Thyroid gland (tissue), 4 donors: ENCODE data around the gene LTA4H. TPM values are rescaled to one million over a fixed set of nuclear protein-coding genes. Genes with fewer than 3 reads are reported as not detected.
"Not testable (repeated sequence)": the region's sequence is repeated elsewhere in the genome, so short reads cannot be mapped to it uniquely, and the experiment has no call there.

Experiments used
- DNase-seq, 2 donors: peaks; one replicate each; pipeline ENCODE4 v3.0.0-alpha.2; 2019
- H3K27ac ChIP-seq, 3 donors: fragments of 200-600 bp; sonication (generic); 1 replicate in 2 of 3; 2 replicates in 1 of 3; pipeline ENCODE4 v1.5.1; 2016 to 2019; ENCODE audit warnings: mild to moderate bottlenecking in 1 of 3, moderate library complexity in 1 of 3
- H3K27me3 ChIP-seq: fragments of 200-600 bp; sonication (generic); one replicate; pipeline ENCODE4 v1.5.1; 2019
- H3K36me3 ChIP-seq, 2 donors: fragments of 200-600 bp; sonication (generic); one replicate each; pipeline ENCODE4 v1.5.1; 2016 to 2019
- H3K4me1 ChIP-seq, 2 donors: fragments of 200-600 bp; sonication (generic); one replicate each; pipeline ENCODE4 v1.5.1; 2017 to 2019
- H3K4me3 ChIP-seq, 3 donors: fragments of 200-600 bp; sonication (generic); replicated peaks in 1 of 3; 1 replicate in 2 of 3; 2 replicates in 1 of 3; pipeline ENCODE4 v1.5.1; 2016; ENCODE audit warnings: mild to moderate bottlenecking in 1 of 3
- H3K9me3 ChIP-seq: fragments of 200-600 bp; sonication (generic); one replicate; pipeline ENCODE4 v1.5.1; 2017
- POLR2A ChIP-seq, 2 donors: fragments of 450-650 bp; IDR thresholded peaks; one replicate each; pipeline ENCODE4 v1.6.1; 2017; ENCODE audit warnings: antibody characterized with exemption in 2 of 2, mild to moderate bottlenecking in 2 of 2, moderate library complexity in 1 of 2
- WGBS, 2 donors: methylation state at CpG; one replicate each; pipeline ENCODE4 v1.1.5; 2017; 5-methylcytosine and 5-hydroxymethylcytosine counted together
- intact Hi-C: fragments of 100-400 bp; cut with DNase I; formaldehyde crosslinking; loops from one replicate; pipeline ENCODE4 v1.15.1; 2023
- total RNA-seq, 4 donors: library from RNA; depleted of rRNA; stranded (reverse); fragments of >200 nt; gene quantifications; one replicate each; pipeline ENCODE4 v1.2.3, GENCODE V29; 2016
- TF ChIP-seq, protein P1 (sequence below), 6 experiments: fragments of 200-600 bp in 3 of 6; fragments of 450-650 bp in 3 of 6; sonication (generic) in 3 of 6; IDR thresholded peaks; one replicate each; pipeline ENCODE4 v1.5.1; 2016 to 2019; ENCODE audit warnings: antibody characterized with exemption in 6 of 6, mild to moderate bottlenecking in 2 of 6, inconsistent platforms in 1 of 6, moderate library complexity in 1 of 6

LTA4H gene
- total RNA-seq, 4 donors from 2014 or later = 70.1 to 102 (median 75.0) TPM

DNA sequence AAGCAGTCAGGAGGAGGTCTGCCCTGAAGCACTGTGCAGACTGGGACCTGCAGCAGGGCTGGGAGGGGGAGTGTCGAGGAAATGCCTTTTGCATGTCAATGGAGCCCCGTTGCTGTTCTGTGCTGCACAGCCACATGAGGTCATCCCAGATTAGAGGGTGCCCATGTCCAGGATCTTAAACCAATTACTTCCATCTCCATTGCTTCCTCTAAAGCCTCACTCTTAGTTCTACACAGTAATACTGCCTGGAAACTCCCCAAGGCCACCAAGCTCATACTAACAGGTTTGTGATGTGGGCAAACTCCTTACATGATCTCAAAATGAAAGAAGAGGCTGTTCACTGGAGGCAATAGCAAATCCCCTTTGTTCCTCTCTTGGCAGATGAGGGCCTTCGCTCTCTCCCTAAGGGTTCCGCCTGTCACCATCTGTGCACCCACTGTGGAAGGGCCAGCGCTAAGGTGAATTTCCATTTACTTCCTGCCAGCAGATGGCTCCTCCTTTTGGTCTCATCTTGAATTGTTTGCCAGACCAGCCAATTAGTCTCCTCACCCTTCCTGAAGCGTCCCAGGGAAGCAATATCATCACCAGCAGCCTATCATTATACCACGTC, 35.4 kb upstream of the LTA4H start:
- H3K27ac ChIP-seq = no peak overlapping the region
- no peaks in the 10 kb centered on the region for H3K36me3 ChIP-seq
- TF ChIP-seq, protein P1, sequence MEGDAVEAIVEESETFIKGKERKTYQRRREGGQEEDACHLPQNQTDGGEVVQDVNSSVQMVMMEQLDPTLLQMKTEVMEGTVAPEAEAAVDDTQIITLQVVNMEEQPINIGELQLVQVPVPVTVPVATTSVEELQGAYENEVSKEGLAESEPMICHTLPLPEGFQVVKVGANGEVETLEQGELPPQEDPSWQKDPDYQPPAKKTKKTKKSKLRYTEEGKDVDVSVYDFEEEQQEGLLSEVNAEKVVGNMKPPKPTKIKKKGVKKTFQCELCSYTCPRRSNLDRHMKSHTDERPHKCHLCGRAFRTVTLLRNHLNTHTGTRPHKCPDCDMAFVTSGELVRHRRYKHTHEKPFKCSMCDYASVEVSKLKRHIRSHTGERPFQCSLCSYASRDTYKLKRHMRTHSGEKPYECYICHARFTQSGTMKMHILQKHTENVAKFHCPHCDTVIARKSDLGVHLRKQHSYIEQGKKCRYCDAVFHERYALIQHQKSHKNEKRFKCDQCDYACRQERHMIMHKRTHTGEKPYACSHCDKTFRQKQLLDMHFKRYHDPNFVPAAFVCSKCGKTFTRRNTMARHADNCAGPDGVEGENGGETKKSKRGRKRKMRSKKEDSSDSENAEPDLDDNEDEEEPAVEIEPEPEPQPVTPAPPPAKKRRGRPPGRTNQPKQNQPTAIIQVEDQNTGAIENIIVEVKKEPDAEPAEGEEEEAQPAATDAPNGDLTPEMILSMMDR (IDR thresholded peaks at IDR 0.05) = no peak
- TF ChIP-seq POLR2A (IDR thresholded peaks at IDR 0.05) = no peak
- no peak overlapping the region for H3K4me3 ChIP-seq
- no peak for DNase-seq
- no peaks in the 10 kb centered on the region for H3K4me1 ChIP-seq
- H3K9me3 ChIP-seq = no peaks in the 10 kb centered on the region
- 52 to 64% methylated on average over 7 of the region's 7 CpGs for WGBS, 2 donors
- intact Hi-C loops = no loop called here
- no peaks in the 10 kb centered on the region for H3K27me3 ChIP-seq

DNA sequence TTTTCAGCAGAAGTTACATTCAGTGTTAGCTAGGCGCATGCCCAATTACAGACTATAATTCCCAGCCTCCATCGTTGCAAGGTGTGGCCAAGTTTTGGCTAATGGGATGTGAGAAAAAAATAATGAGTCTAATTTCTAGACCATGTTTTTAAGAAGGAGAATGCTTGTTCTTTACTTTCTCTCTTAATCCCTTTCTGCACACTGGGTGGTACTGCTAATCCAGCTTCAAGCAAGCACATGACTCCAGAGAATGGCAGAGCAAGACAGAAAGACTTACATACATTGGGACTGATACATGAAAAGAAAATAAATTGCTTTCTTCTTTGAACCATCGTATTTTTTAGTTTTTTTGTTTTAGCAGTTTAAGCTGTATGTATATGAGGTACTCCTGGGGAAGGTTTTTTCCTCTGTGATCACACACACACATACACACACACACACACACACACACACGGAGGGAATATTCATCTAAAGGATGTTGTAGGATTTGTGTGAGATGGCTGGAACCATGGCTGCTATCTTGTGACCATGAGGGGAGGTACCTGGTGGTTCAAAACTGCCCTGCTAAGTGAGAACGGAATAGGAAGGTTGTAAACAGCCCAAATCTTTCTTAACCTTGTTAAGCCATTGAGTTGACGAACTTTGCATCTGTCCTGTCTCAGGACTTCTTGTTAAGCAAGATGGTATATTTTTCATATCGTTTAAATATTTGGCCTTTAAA, 34.3 kb upstream of the LTA4H start:
- Histone ChIP-seq H3K27me3 (no peaks in the 10 kb centered on the region), H3K36me3 (no peaks in the 10 kb centered on the region), H3K4me1 (no peaks in the 10 kb centered on the region), H3K4me3 (no peak overlapping the region), H3K9me3 (no peaks in the 10 kb centered on the region), H3K27ac (no peak overlapping the region)
- intact Hi-C loops = loop anchor here (10.0 kb wide), 1 partner anchor 335 kb away; the partner anchor contains the start of gene CDK17
- DNase-seq = no peak
- WGBS, 2 donors = 82 to 86% methylated on average over 7 of the region's 7 CpGs
- TF ChIP-seq POLR2A (IDR thresholded peaks at IDR 0.05) = no peak
- TF ChIP-seq, protein P1 (IDR thresholded peaks at IDR 0.05) = no peak

DNA sequence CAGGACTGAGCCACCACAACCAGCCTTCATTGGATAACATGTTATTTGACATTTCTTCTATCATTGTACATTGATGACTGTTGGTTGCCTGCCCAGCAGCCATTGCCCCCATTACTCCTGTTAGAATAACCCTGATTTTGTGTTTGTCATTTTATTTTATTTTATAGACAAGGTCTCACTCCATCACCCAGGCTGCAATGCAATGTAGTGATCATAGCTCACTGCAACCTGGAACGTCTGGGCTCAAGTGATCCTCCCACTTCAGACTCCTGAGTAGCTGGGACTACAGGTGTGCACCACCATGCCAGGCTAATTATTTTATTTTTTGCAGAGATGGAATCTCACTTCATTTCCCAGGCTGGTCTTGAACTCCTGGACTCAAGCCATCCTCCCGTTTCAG, 33.2 kb upstream of the LTA4H start:
- TF ChIP-seq, protein P1 (IDR thresholded peaks at IDR 0.05) = no peak
- no peak for TF ChIP-seq POLR2A (IDR thresholded peaks at IDR 0.05)
- DNase-seq = no peak
- no peak overlapping the region for H3K27ac ChIP-seq
- no peaks in the 10 kb centered on the region for H3K27me3 ChIP-seq
- no peak overlapping the region for H3K4me3 ChIP-seq
- intact Hi-C loops = loop anchor here (10.0 kb wide), 1 partner anchor 336 kb away; the partner anchor contains the start of gene CDK17
- H3K4me1 ChIP-seq = no peaks in the 10 kb centered on the region
- no peaks in the 10 kb centered on the region for H3K36me3 ChIP-seq
- no peaks in the 10 kb centered on the region for H3K9me3 ChIP-seq
- 80 to 89% methylated on average over 2 of the region's 2 CpGs for WGBS, 2 donors

DNA sequence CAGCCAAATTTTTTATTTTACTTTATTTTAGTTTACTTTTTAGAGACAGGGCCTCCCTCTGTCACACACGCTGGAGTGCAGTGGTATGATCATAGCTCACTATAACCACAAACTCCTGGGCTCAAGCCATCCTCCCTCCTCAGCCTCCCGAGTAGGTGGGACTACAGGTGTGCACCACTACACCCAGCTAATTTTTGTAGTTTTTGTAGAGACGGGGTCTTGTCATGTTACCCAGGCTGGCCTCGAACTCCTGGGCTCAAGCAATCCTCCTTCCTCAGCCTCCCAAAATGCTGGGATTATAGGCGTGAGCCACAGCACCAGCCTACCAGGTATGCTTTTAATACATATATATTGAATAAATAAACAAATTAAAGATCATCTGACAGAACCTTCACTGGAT, 32.7 kb upstream of the LTA4H start:
- H3K27me3 ChIP-seq = no peaks in the 10 kb centered on the region
- H3K4me1 ChIP-seq = no peaks in the 10 kb centered on the region
- H3K4me3 ChIP-seq = no peak overlapping the region
- intact Hi-C loops = loop anchor here (10.0 kb wide), 1 partner anchor 337 kb away; the partner anchor contains the start of gene CDK17
- H3K36me3 ChIP-seq = no peaks in the 10 kb centered on the region
- TF ChIP-seq, protein P1 (IDR thresholded peaks at IDR 0.05) = no peak
- no peak for TF ChIP-seq POLR2A (IDR thresholded peaks at IDR 0.05)
- DNase-seq = no peak
- WGBS, 2 donors = 96% methylated on average over 5 of the region's 5 CpGs
- H3K9me3 ChIP-seq = no peaks in the 10 kb centered on the region
- H3K27ac ChIP-seq = no peak overlapping the region

DNA sequence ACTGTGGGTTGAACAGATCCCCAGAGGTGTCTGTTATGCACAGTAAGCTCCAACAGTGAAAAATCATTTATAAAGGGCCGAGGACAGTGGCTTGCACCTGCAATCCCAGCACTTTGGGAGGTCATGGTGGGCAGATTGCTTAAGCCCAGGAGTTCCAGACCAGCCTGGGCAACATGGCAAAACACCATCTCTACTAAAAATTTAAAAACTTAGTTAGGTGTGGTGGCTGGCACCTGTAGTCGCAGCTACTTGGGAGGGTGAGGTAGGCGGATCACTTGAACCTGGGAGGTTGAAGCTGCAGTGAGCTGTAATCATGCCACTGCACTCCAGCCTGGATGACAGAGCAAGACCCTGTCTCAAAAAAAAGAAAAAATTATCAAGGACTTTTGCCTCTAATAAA, 30.4 kb upstream of the LTA4H start:
- H3K27me3 ChIP-seq, H3K4me3 ChIP-seq, H3K9me3 ChIP-seq, H3K27ac ChIP-seq, H3K36me3 ChIP-seq, H3K4me1 ChIP-seq, DNase-seq: not testable (repeated sequence)
- 90 to 94% methylated on average over 3 of the region's 3 CpGs for WGBS, 2 donors
- intact Hi-C loops = loop anchor here (10.0 kb wide), 1 partner anchor 339 kb away; the partner anchor contains the start of gene CDK17
